GM18526 (cell line): ENCODE measurements around the gene ZFPL1.

Experiments used
- POLR2A ChIP-seq: IDR thresholded peaks from 3 replicates; pipeline ENCODE4 v1.6.1; 2011; ENCODE audit not compliant: insufficient read length; ENCODE audit errors: extremely low read depth

Gene ZFPL1

DNA sequence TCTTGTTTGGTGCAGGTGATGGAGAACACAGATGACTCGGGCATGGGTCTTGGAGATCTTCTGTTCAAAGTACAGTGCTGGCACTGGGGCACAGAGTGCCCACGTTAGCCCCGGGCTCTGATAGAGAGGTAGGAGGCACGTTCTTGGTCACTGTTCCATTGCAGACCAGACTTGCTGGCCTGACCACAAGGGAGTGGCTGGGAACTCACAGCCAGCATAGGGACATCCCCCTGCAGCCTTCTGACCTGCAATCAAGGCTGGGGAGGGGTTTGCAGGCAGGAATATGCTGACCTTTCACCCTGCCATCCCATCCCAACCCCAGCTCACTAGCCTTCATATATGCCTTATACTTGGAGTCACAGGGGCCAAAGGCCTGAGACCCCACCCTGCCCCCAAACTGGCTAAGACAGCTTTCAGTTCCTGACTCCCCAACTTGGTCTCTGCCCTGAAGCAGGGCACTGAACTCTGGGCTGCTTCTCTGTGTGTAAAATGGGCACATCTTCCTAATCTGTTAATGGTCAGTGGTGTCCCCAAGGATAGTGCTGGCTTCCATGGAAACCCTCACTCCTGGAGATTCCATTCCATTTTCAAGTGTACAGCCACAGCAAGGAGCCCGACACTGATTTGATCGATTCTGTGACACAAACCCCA lies 42.7 kb downstream of the ZFPL1 start:
- peak; percentile 17 for TF ChIP-seq POLR2A

DNA sequence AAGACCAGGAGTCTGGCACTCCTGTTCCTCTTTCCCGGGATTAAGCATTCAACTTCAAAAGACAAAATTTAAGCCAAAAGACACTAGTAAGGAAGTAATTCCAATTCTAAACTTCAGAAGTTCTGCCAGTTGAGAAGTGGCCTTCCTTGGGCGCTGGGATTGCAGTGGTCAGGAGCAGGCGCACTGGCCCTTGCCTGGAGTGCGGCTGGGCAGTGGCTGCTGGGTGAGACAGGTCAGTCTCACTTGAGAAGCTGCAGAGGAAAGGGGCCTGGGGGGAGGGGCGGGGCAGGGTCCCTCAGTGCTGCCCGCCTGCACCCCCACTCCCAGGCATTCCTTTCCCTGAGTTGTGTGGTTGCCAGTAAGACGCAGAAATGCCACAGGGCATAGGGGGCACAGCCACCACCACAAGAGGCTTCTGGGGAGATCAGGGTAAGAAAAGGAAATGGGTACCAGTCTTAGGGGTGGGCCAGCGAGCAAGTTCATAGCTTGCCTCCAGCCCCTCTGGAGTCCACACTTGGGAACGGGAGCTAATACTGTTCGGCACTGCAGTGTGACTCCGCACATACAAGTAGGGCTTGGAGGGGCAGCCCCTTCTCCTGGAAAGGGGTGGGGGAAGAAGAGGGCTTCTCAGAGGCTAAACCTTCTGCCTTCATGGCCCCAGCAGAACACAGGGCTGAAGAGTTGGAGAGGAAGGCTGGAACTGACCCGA lies 43.6 kb downstream of the ZFPL1 start:
- no peak for TF ChIP-seq POLR2A

DNA sequence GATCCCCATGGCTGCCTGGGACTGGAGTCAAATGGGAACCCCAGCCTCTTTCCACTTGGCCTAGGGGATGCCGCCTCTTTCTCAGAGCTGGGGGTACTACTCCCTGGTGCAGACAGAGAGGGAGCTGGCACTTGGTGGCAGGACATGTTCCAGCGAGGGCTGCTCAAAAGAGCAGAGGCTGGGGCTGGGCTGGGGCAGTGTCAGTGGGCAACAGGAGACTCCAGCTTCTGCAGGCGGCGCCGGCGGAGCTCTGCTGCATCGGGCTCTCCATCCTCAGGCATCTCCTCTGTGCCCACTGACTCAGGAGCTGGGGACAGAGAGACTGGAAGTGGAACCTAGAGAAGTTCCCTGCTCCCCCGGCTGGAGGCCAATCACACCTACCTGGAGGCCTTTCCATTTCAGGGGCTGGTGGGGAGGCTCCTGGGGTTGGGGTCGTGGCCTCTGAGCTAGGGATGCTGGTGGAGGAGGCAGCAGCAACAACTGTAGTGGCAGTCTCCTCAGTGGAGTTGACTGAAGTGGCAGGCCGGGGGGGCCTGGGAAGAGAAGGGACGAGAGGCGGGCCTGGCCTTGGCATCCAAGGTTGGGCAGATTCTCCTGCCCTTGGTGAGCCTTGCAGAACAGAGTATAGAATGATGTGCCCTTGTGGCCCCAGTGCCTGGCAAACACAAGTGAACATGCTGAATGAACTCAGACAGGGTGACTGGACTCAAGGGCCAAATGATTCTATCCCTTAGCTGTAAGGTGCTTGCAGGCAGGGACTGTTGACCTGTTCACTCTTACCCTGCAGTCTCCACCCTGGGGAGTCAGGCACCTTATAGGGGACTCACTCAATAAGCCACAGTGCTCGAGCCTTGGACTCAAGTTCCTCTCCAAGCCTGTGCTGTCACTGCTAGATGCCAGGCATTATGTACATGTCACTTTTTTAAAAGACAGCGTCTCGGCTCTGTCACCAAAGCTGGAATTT lies 44.4 kb downstream of the ZFPL1 start:
- no peak for TF ChIP-seq POLR2A

- no peak for TF ChIP-seq POLR2A
These were observed 45.8 kb downstream of the ZFPL1 start for GRCh38 chr11:65129649-65130441.

GRCh38 chr11:65130631-65131416 lies 46.8 kb downstream of the ZFPL1 start:
- TF ChIP-seq POLR2A, result no peak

DNA sequence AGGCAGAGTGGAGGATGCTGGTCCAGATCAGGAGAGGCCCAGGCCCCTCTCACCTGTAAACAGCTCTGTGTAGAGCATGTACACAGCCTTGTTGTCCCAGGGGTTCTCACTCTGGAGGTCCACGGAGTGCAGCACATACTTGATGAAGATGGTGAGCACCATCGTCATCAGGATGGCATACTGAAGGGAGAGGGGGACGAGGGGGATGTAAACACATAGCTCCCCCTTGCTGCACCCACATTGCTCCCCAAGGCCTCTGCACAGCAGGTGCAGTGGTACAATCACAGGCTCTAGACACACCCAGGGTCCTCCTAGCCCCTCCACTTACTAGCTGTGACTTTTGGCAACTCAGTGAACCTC lies 47.4 kb downstream of the ZFPL1 start:
- TF ChIP-seq POLR2A, result no peak

DNA sequence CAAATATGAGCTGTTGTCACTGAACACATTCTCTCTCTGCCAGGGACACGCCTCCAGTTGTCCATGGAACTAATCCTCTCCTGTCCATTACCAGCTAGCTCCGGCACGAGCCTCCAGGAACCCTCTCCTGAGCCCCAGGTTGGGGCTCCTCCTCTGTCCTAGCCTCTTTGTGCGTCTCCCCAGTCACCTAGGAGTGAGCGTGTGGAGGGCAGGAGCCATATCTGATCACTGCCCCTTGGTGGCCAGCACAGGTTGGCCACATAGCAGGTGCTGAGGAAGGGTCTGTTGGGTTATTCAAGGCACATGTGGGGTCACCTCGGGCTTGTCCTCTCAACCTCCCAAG lies 47.8 kb downstream of the ZFPL1 start:
- TF ChIP-seq POLR2A, result no peak

- TF ChIP-seq POLR2A, result peak; percentile 67
These were observed 48.4 kb downstream of the ZFPL1 start for GRCh38 chr11:65132238-65132987.

- peak; percentile 61 for TF ChIP-seq POLR2A
These were observed 49.1 kb downstream of the ZFPL1 start for GRCh38 chr11:65132988-65133700.

DNA sequence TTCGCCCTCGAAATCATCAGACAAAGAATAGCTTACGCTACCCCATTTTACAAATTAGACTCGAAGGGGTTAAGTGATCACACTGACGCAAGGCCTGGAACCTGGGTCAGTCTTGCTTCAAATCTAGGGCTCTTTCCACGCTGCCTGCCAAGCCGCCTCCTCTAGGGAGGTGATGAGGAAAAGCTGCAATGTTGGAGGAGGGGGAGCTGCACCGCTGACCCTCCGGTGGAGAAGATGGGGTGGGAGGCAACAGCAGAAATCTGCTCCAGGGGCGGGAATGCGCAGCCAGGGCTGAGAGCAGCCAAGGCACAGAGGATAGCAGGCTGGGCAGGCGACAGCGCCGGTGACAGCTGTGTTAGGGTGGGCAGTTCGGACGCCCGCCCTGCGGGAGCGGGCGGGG lies 49.7 kb downstream of the ZFPL1 start:
- TF ChIP-seq POLR2A, result no peak

GRCh38 chr11:65134240-65134951 lies 50.4 kb downstream of the ZFPL1 start, which contains the start of gene SYVN1:
Gene SYVN1, minus strand, starts transcription at chr11:65134519. Its CDS starts 918 bp downstream, at chr11:65133601.
- TF ChIP-seq POLR2A, result peak; percentile 89

DNA sequence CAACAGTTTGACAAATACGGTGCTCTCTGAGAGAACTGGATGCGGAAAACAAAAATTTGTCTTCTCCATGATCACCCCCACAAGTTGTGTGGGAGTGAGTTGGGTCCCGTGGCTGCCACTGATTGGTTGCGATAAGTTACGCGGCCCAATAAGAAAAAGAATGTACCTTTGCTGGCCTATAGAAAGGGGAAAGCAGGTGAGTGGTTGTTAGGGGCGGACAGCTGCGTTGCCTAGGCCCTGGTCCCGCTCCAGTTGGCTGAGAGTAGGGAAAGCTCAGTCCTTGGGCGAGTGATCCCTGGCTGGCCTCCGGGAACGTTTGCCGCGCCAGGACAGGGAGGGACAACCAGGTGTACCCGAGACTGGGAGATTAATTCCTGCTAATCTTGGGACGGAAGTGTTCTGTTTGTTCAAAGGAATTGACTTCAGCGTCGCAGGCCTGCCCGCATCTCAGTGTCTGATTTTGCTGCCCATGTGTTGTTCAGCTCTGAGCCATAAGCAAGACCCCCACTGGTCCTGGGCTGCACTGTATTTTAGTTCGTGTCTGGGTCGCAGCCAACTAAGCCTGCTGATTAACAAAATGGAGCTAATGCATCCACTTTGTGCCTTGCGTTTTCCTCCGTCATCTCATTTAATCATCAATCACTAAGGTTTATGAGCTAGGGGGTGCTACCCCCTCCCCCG lies 51.1 kb downstream of the ZFPL1 start:
- TF ChIP-seq POLR2A, result peak; percentile 72
